OCI-LY7 (cell line): ENCODE data around the gene PIK3AP1.

Experiments used
- EZH2phosphoT487 ChIP-seq: fragments of 200-600 bp; sonication (generic); IDR thresholded peaks from 2 replicates; pipeline ENCODE4 v1.6.1; 2018; ENCODE audit warnings: low read depth, borderline replicate concordance, mild to moderate bottlenecking, mixed run types, antibody characterized with exemption, low read length, moderate library complexity, mixed read lengths
- TF ChIP-seq, protein P1 (sequence below): fragments of 200-600 bp; sonication (generic); conservative IDR thresholded peaks from 2 replicates; pipeline ENCODE4 v1.5.1; 2014; ENCODE audit warnings: mild to moderate bottlenecking, antibody characterized with exemption, low read length, moderate library complexity, mixed read lengths

DNA sequence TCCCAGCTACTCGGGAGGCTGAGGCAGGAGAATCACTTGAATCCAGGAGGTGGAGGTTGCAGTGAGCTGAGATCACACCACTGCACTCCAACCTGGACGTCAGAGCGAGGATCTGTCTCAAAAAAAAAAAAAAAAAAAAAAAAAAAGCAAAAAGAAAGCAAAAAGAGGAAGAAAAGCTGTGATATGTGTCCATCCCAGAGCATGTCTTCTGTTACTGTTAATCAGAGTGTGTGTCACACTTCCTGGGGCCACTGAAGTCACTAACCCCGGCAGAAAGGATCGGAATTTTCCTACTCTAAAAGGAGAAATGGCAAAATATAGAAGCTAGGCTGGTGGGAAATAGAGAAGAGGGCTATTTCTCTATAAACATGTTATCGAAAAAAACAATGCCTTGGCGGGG lies 11.9 kb downstream of the PIK3AP1 start:
- TF ChIP-seq, protein P1, sequence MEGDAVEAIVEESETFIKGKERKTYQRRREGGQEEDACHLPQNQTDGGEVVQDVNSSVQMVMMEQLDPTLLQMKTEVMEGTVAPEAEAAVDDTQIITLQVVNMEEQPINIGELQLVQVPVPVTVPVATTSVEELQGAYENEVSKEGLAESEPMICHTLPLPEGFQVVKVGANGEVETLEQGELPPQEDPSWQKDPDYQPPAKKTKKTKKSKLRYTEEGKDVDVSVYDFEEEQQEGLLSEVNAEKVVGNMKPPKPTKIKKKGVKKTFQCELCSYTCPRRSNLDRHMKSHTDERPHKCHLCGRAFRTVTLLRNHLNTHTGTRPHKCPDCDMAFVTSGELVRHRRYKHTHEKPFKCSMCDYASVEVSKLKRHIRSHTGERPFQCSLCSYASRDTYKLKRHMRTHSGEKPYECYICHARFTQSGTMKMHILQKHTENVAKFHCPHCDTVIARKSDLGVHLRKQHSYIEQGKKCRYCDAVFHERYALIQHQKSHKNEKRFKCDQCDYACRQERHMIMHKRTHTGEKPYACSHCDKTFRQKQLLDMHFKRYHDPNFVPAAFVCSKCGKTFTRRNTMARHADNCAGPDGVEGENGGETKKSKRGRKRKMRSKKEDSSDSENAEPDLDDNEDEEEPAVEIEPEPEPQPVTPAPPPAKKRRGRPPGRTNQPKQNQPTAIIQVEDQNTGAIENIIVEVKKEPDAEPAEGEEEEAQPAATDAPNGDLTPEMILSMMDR: no peak
- TF ChIP-seq EZH2phosphoT487: no peak
